Panc1 (cell line): Measurements from ENCODE around the gene GMPPB. TPM values are rescaled to one million over a fixed set of nuclear protein-coding genes. Genes with fewer than 3 reads are reported as not detected.

Experiments
- ATAC-seq: fragments of 200-7000 bp; cut with Tn5 transposase; 2 replicates; pipeline ENCODE4 v1.9.1; 2020; ENCODE audit warnings: mild to moderate bottlenecking, moderate library complexity
- BruUV-seq: library from RNA; stranded (reverse); fragments of 400-500 nt; replicated peaks from 2 replicates; lab custom pipeline; 2021; lab: Mats Ljungman, UMichigan
- CTCF ChIA-PET: fragments of 300-600 bp; sonication (Branson Sonifier 250); formaldehyde crosslinking; loops from one replicate; lab custom pipeline; 2022; ENCODE audit warnings: antibody characterized with exemption; lab: Charles Lee
- POLR2A ChIA-PET: fragments of 300-600 bp; sonication (Branson Sonifier 250); formaldehyde crosslinking; loops from one replicate; lab custom pipeline; 2022; ENCODE audit warnings: antibody characterized with exemption; lab: Charles Lee
- DNase-seq: peaks from one replicate; pipeline ENCODE4 v3.0.0-alpha.2; 2010; ENCODE audit warnings: low read depth, low spot score
- H3K27ac ChIP-seq: 2 replicates; pipeline ENCODE4 v1.5.1; 2011; ENCODE audit warnings: mild to moderate bottlenecking, low read length, inconsistent platforms
- H3K27me3 ChIP-seq: fragments of 200-500 bp; sonication (Bioruptor generic); 2 replicates; pipeline ENCODE4 v1.6.0; 2014; ENCODE audit warnings: low read length, inconsistent platforms; ENCODE audit not compliant: control insufficient read depth, insufficient read depth
- H3K36me3 ChIP-seq: fragments of 200-500 bp; sonication (Bioruptor generic); 2 replicates; pipeline ENCODE4 v1.5.1; 2014; ENCODE audit warnings: inconsistent platforms, mild to moderate bottlenecking, low read length, moderate library complexity; ENCODE audit not compliant: control insufficient read depth, insufficient read depth
- H3K4me1 ChIP-seq: 2 replicates; pipeline ENCODE4 v1.5.1; 2011; ENCODE audit warnings: inconsistent platforms, mild to moderate bottlenecking, low read length, moderate library complexity; ENCODE audit not compliant: control insufficient read depth, insufficient read depth
- H3K4me3 ChIP-seq, 2 experiments: 2 replicates each; pipeline ENCODE4 v1.5.1; 2011 to 2012; ENCODE audit warnings: low read depth in 2 of 2, low read length in 2 of 2, mild to moderate bottlenecking in 2 of 2, inconsistent platforms in 1 of 2, moderate library complexity in 1 of 2
- H3K9me3 ChIP-seq: fragments of 200-500 bp; sonication (Bioruptor generic); 2 replicates; pipeline ENCODE4 v1.5.1; 2014; ENCODE audit warnings: low read depth, mild to moderate bottlenecking, inconsistent platforms, low read length, moderate library complexity; ENCODE audit not compliant: control insufficient read depth, insufficient read depth
- POLR2AphosphoS5 ChIP-seq: IDR thresholded peaks from 2 replicates; pipeline ENCODE4 v1.6.1; 2012; ENCODE audit warnings: mild to moderate bottlenecking, low read depth, low read length, moderate library complexity
- SIN3A ChIP-seq: IDR thresholded peaks from 2 replicates; pipeline ENCODE4 v1.6.1; 2012; ENCODE audit warnings: low read depth, mild to moderate bottlenecking, low read length, moderate library complexity, borderline replicate concordance; ENCODE audit not compliant: insufficient read depth
- TCF7L2 ChIP-seq: IDR thresholded peaks from 2 replicates; pipeline ENCODE4 v1.6.1; 2011; ENCODE audit warnings: mild to moderate bottlenecking, low read depth, low read length, inconsistent platforms
- in situ Hi-C: cut with HindIII; loops from 2 replicates; pipeline ENCODE4 v1.10.0; 2016; ENCODE audit warnings: low sequenced_read_pairs, low pct_unique_long_range_greater_than_20kb
- intact Hi-C: fragments of 100-400 bp; cut with micrococcal nuclease; formaldehyde crosslinking; loops from one replicate; pipeline ENCODE4 v1.10.0; 2022; ENCODE audit not compliant: unreplicated experiment
- total RNA-seq: library from RNA; stranded (reverse); gene quantifications from one replicate; pipeline ENCODE4 v1.2.1, GENCODE V29; 2021; ENCODE audit not compliant: unreplicated experiment
- TF ChIP-seq, protein P1 (sequence below): fragments of 450-650 bp; IDR thresholded peaks from 2 replicates; pipeline ENCODE4 v1.5.1; 2017; ENCODE audit warnings: mild to moderate bottlenecking
- TF ChIP-seq, protein P2 (sequence below), 2 experiments: IDR thresholded peaks; 2 replicates each; pipeline ENCODE4 v1.6.1; 2011 to 2012; ENCODE audit warnings: low read depth in 2 of 2, control low read depth in 1 of 2, low read length in 1 of 2, mild to moderate bottlenecking in 1 of 2, moderate library complexity in 1 of 2; ENCODE audit not compliant: insufficient read depth in 1 of 2

GMPPB gene
- total RNA-seq, 1 experiment from 2014 or later = 28.4 TPM

DNA sequence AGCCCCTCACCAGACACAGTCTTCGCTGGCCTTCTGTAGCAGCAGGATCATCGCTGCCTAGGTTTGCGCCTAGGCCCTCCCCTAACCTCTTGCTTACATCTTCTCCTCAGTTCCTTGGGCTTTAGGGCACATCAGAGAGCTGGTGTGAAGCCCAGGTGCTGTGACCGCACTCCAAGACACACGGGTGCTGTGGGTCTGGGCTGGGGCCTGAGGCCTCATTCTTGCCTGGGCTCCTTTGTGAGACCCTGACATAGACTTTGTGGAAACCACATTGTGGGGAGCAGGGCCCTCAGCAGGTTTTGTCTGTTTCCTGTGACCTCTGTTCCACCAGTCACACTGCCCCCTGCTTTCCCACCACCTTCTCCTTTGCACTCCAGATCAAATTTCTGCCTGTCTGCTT, 12.3 kb downstream of the GMPPB start:
- BruUV-seq = no TSS peak
- in situ Hi-C loops = no loop called here
- intact Hi-C loops = no loop called here

GRCh38 chr3:49709852-49710251, 13.9 kb downstream of the GMPPB start:
- in situ Hi-C loops = no loop called here
- no peak for DNase-seq
- no peaks in the 10 kb centered on the region for H3K4me1 ChIP-seq
- ChIA-PET POLR2A (no interaction called here), CTCF (no interaction called here)
- H3K4me3 ChIP-seq = no peak overlapping the region
- ATAC-seq = no peak
- no peaks in the 10 kb centered on the region for H3K27me3 ChIP-seq
- intact Hi-C loops = no loop called here
- no peaks in the 10 kb centered on the region for H3K36me3 ChIP-seq
- H3K9me3 ChIP-seq = no peaks in the 10 kb centered on the region
- no peak for TF ChIP-seq TCF7L2
- TF ChIP-seq SIN3A = no peak
- TF ChIP-seq, protein P1, sequence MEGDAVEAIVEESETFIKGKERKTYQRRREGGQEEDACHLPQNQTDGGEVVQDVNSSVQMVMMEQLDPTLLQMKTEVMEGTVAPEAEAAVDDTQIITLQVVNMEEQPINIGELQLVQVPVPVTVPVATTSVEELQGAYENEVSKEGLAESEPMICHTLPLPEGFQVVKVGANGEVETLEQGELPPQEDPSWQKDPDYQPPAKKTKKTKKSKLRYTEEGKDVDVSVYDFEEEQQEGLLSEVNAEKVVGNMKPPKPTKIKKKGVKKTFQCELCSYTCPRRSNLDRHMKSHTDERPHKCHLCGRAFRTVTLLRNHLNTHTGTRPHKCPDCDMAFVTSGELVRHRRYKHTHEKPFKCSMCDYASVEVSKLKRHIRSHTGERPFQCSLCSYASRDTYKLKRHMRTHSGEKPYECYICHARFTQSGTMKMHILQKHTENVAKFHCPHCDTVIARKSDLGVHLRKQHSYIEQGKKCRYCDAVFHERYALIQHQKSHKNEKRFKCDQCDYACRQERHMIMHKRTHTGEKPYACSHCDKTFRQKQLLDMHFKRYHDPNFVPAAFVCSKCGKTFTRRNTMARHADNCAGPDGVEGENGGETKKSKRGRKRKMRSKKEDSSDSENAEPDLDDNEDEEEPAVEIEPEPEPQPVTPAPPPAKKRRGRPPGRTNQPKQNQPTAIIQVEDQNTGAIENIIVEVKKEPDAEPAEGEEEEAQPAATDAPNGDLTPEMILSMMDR = no peak
- no peak for TF ChIP-seq POLR2AphosphoS5
- TF ChIP-seq, protein P2, sequence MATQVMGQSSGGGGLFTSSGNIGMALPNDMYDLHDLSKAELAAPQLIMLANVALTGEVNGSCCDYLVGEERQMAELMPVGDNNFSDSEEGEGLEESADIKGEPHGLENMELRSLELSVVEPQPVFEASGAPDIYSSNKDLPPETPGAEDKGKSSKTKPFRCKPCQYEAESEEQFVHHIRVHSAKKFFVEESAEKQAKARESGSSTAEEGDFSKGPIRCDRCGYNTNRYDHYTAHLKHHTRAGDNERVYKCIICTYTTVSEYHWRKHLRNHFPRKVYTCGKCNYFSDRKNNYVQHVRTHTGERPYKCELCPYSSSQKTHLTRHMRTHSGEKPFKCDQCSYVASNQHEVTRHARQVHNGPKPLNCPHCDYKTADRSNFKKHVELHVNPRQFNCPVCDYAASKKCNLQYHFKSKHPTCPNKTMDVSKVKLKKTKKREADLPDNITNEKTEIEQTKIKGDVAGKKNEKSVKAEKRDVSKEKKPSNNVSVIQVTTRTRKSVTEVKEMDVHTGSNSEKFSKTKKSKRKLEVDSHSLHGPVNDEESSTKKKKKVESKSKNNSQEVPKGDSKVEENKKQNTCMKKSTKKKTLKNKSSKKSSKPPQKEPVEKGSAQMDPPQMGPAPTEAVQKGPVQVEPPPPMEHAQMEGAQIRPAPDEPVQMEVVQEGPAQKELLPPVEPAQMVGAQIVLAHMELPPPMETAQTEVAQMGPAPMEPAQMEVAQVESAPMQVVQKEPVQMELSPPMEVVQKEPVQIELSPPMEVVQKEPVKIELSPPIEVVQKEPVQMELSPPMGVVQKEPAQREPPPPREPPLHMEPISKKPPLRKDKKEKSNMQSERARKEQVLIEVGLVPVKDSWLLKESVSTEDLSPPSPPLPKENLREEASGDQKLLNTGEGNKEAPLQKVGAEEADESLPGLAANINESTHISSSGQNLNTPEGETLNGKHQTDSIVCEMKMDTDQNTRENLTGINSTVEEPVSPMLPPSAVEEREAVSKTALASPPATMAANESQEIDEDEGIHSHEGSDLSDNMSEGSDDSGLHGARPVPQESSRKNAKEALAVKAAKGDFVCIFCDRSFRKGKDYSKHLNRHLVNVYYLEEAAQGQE (IDR thresholded peaks at IDR 0.05; ENCODE audit: insufficient read depth in 1 of 2, low read depth in 2 of 2, low read length in 1 of 2) = no peak
- no TSS peak for BruUV-seq
- no peak overlapping the region for H3K27ac ChIP-seq

More for the DNA sequence above, 12.3 kb downstream of the GMPPB start:
- TF ChIP-seq TCF7L2 (no peak), POLR2AphosphoS5 (no peak), SIN3A (no peak)
- TF ChIP-seq, protein P1 = no peak
- TF ChIP-seq, protein P2 (IDR thresholded peaks at IDR 0.05; ENCODE audit: insufficient read depth in 1 of 2, low read depth in 2 of 2, low read length in 1 of 2) = no peak
- ATAC-seq = no peak
- H3K27ac ChIP-seq = no peak overlapping the region
- H3K4me3 ChIP-seq = no peak overlapping the region
- H3K36me3 ChIP-seq = no peaks in the 10 kb centered on the region
- H3K27me3 ChIP-seq = no peaks in the 10 kb centered on the region
- ChIA-PET POLR2A (no interaction called here), CTCF (no interaction called here)
- no peaks in the 10 kb centered on the region for H3K9me3 ChIP-seq
- H3K4me1 ChIP-seq = no peaks in the 10 kb centered on the region
- no peak for DNase-seq
